Testis (tissue), 2 donors: Measurements from ENCODE around the gene GPR78.

Experiments used
- CTCF ChIP-seq, 3 experiments: fragments of 450-650 bp in 2 of 3; fragments of 200-600 bp in 1 of 3; sonication (generic) in 1 of 3; IDR thresholded peaks; one replicate each; pipeline ENCODE4 v1.5.1; 2016 to 2019; ENCODE audit warnings: antibody characterized with exemption in 3 of 3, mild to moderate bottlenecking in 2 of 3, moderate library complexity in 1 of 3
- POLR2A ChIP-seq: fragments of 450-650 bp; IDR thresholded peaks from one replicate; pipeline ENCODE4 v1.6.1; 2017; ENCODE audit warnings: antibody characterized with exemption, mild to moderate bottlenecking, moderate library complexity

GRCh38 chr4:8577046-8577445 is 3.1 kb upstream of the GPR78 start:
- no peak for TF ChIP-seq CTCF (IDR thresholded peaks at IDR 0.05)
- no peak for TF ChIP-seq POLR2A
